Fibroblast of skin of scalp (primary cell): ENCODE results near the gene TYRO3.
A peak's percentile ranks its signal among the peaks of the same experiment; 100 is the strongest.

ENCODE experiments used
- DNase-seq: peaks from one replicate; pipeline ENCODE4 v3.0.0-alpha.2; 2013

The TYRO3 gene

GRCh38 chr15:41605566-41605965 lies 46.6 kb downstream of the TYRO3 start:
- no peak for DNase-seq

GRCh38 chr15:41606997-41607396 lies 48.0 kb downstream of the TYRO3 start:
- DNase-seq = peak; percentile 82

GRCh38 chr15:41609123-41609522 lies 50.1 kb downstream of the TYRO3 start:
- no peak for DNase-seq

GRCh38 chr15:41610048-41610447 lies 51.0 kb downstream of the TYRO3 start:
- no peak for DNase-seq

GRCh38 chr15:41620536-41621199 lies 61.7 kb downstream of the TYRO3 start:
- DNase-seq = no peak

- peak; percentile 86 for DNase-seq
Measured at GRCh38 chr15:41621200-41622193, 62.5 kb downstream of the TYRO3 start.

GRCh38 chr15:41622901-41623300 lies 63.9 kb downstream of the TYRO3 start:
- DNase-seq = no peak

GRCh38 chr15:41627203-41627602 lies 68.2 kb downstream of the TYRO3 start:
- DNase-seq = no peak

GRCh38 chr15:41629463-41629862 lies 70.5 kb downstream of the TYRO3 start:
- DNase-seq = no peak

- no peak for DNase-seq
Measured at GRCh38 chr15:41629883-41630282, 70.9 kb downstream of the TYRO3 start.

GRCh38 chr15:41630616-41631217 lies 71.7 kb downstream of the TYRO3 start:
- DNase-seq = no peak

- DNase-seq = no peak
Measured at GRCh38 chr15:41631880-41632470, 73.0 kb downstream of the TYRO3 start.
